C4-2B (cell line): ENCODE results near the gene PIGN.

ENCODE experiments used
- CTCF ChIP-seq: fragments of 450-650 bp; conservative IDR thresholded peaks from 2 replicates; pipeline ENCODE4 v1.5.1; 2017; ENCODE audit warnings: mild to moderate bottlenecking
- ZFX ChIP-seq: fragments of 450-650 bp; IDR thresholded peaks from 2 replicates; pipeline ENCODE4 v1.6.1; 2017

- no peak for TF ChIP-seq CTCF
- TF ChIP-seq ZFX = no peak
Measured at GRCh38 chr18:62107881-62108280, 79.0 kb downstream of the PIGN start.
